DND-41 (cell line): ENCODE results near the gene RNU6-1.

Source experiments
- CTCF ChIP-seq: IDR thresholded peaks from 2 replicates; pipeline ENCODE4 v1.5.1; 2012; ENCODE audit warnings: borderline replicate concordance, low read length, moderate library complexity, mild to moderate bottlenecking; ENCODE audit not compliant: poor library complexity, severe bottlenecking; ENCODE audit errors: extremely low read depth
- EZH2 ChIP-seq: IDR thresholded peaks from 3 replicates; pipeline ENCODE4 v1.6.1; 2012; ENCODE audit warnings: borderline replicate concordance, low read depth, mild to moderate bottlenecking, moderate library complexity, low read length, inconsistent platforms; ENCODE audit not compliant: severe bottlenecking

- TF ChIP-seq CTCF = no peak
- TF ChIP-seq EZH2 = no peak
Observed at GRCh38 chr15:67838789-67839332, 984 bp downstream of the RNU6-1 start.
